OCI-LY1 (cell line): ENCODE measurements around the gene PGF.

Source experiments
- EZH2 ChIP-seq: fragments of 200-600 bp; sonication (generic), shearing (Covaris generic); IDR thresholded peaks from 2 replicates; pipeline ENCODE4 v1.8.0; 2017; ENCODE audit warnings: borderline replicate concordance, mixed run types, mild to moderate bottlenecking, antibody characterized with exemption, low read length, moderate library complexity, mixed read lengths
- TF ChIP-seq, protein P1 (sequence below): fragments of 200-600 bp; sonication (generic), shearing (Covaris generic); IDR thresholded peaks from 2 replicates; pipeline ENCODE4 v1.5.1; 2017; ENCODE audit warnings: mild to moderate bottlenecking, antibody characterized with exemption, low read length, moderate library complexity, mixed read lengths

DNA sequence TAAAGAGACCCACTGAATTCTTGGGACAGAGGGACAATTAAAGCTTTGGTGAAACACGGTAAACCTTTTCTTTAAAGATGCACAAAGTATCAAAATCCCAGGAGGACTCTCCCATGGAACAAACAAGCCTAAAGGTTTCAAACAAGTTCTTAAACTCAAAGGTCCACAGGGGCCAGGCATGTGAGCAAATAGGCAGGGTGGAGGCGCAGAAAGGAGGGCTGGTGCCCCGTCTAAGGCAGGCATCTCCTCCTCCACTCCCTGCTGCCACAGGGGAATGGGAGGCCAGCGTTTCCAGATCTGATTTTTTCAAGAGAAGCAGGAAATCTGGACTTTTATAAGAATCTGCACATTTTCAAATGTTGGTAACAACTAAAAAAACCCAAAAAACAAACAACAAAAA, 40.0 kb downstream of the PGF start:
- TF ChIP-seq, protein P1, sequence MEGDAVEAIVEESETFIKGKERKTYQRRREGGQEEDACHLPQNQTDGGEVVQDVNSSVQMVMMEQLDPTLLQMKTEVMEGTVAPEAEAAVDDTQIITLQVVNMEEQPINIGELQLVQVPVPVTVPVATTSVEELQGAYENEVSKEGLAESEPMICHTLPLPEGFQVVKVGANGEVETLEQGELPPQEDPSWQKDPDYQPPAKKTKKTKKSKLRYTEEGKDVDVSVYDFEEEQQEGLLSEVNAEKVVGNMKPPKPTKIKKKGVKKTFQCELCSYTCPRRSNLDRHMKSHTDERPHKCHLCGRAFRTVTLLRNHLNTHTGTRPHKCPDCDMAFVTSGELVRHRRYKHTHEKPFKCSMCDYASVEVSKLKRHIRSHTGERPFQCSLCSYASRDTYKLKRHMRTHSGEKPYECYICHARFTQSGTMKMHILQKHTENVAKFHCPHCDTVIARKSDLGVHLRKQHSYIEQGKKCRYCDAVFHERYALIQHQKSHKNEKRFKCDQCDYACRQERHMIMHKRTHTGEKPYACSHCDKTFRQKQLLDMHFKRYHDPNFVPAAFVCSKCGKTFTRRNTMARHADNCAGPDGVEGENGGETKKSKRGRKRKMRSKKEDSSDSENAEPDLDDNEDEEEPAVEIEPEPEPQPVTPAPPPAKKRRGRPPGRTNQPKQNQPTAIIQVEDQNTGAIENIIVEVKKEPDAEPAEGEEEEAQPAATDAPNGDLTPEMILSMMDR = no peak
- no peak for TF ChIP-seq EZH2
